Limb (tissue), 2 donors: ENCODE data around the gene MXRA7.
"Not testable (repeated sequence)": the region's sequence is repeated elsewhere in the genome, so short reads cannot be mapped to it uniquely, and the experiment has no call there.

Experiments
- DNase-seq, 2 donors: peaks; one replicate each; pipeline ENCODE4 v3.0.0-alpha.2; 2016; ENCODE audit errors: extremely low spot score in 2 of 2

MXRA7 gene

DNA sequence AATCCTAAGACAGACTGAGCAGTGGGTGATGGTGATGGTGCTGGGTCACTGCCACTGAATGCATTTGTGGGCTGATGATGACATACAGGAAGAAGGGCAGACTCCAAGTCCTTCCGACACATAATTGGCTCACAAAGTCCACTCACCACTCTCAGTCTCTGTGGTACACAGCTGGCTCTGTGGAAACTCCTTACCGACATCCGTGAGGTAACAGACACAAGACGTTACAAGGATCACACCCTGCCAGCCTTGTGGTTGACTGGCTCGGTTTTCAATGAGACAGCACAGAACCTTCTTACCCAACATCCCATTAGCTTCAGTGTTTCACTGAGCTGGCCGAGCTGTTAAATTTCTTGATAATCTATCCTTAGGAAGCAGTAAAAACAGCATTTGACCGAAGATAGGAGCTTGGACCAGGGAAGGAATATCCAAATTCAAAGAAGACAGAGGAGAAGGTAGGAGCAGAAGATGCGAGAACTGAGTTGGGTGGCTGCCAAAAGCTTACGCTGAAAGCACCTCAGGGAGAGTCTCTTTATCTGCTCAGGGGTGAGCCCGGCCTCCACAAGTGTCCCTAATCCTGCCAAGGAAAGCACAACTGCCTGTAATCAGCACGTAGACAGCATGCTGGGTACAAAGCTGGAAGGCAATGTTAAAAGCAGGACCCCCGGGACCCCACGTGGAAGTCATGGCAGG is 5.5 kb upstream of the MXRA7 start:
- no peak for DNase-seq

DNA sequence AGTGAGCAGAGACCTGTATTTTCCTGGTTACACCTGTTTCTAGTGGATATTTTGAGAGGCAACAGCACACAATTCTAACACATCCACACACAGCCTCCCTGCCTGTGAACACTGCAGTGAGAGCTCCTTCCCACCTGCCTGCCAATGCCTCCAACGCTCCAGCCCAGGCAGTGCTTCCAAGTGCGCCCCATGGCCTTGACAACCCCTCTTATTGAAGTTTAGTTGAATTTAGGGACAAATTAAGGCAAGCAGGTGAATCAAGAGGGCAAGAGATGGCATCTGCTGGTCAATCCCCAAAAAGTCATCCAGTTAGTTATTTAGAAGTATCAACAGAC is 4.7 kb upstream of the MXRA7 start:
- DNase-seq, result no peak

DNA sequence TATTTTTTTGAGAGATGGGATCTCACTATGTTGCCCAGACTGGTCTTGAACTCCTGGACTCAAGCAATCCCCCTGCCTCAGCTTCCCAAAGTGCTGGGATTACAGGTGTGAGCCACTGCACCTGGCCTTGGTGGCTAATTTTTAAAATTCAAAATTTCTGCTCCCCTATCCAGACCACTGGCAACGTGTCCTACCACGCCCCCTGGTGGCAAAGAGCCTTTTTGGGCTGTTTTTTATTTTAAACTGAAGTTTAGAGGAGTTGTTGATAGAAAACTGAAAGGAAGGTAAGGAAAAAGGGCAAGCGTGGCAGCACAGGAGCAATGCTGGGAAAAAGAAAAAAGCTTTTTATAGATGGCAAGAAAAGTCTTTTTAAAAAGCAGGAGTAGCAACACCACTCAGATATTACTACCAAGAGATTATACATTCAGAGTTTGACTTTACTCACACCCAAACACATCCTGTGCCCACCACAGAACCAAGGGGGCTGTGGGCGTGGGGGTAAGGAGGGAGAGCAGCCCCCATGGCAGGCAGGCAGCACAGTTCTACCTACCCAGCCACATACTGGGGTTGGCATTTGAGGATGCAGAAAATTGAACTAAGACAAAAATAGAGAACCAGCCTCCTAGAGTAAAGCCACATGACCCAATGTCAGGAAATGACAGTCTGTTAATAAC is 4.2 kb upstream of the MXRA7 start:
- peak in 1 of 2 donors; percentile 83 for DNase-seq

DNA sequence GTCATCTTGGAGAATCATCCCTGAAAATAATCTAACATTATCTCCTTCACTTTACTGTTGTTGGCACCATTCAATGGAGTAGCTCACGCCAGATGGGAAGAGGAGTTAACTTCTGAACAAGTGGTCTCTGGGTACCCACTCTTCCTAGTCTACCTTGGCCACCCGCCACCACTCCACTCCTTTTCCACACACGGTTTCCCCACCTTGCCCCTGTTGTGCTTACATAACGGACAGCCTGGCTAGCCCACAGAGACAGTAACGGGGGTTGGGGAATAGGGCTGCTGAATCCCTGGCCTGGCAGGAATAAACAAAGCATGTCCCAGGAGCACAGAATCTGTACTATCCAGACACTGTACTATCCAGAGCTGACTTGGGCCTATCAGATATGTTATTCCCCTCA is 3.6 kb upstream of the MXRA7 start:
- no peak for DNase-seq

DNA sequence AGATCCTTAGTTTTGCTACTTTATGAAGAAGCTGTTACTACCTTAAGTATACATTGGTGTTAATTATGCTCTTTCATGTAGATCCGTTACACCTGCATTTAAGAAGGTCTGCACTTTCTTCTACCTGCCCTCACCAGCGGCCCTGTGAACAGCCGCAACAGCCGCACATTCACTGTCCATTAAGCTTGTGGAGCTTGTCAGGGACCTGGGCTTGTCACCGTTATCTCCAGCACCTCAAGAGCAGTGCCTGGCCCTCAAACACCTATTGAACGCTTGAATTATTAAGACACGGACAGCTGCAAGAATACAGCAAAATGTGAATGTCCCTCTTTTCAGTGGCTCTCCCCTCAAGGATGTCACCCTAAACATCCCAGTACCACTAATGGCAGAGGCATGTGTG is 3.0 kb upstream of the MXRA7 start:
- DNase-seq, result no peak

DNA sequence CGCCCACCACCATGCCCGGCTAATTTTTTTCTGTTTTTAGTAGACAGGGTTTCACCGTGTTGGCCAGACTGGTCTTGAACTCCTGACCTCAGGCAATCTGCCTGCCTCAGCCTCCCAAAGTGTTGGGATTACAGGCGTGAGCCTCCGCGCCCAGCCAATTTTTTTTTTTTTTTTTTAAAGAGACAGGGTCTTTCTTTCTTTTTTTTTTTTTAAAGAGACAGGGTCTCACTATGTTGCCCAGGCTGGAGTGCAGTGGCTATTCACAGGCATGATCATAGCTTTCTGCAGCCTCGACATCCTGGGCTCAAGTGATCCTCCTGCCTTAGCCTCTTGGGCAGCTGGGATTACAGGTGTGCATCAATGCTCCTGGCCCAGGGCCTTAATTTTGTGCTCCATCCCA is 1.6 kb upstream of the MXRA7 start:
- DNase-seq, result not testable (repeated sequence)

DNA sequence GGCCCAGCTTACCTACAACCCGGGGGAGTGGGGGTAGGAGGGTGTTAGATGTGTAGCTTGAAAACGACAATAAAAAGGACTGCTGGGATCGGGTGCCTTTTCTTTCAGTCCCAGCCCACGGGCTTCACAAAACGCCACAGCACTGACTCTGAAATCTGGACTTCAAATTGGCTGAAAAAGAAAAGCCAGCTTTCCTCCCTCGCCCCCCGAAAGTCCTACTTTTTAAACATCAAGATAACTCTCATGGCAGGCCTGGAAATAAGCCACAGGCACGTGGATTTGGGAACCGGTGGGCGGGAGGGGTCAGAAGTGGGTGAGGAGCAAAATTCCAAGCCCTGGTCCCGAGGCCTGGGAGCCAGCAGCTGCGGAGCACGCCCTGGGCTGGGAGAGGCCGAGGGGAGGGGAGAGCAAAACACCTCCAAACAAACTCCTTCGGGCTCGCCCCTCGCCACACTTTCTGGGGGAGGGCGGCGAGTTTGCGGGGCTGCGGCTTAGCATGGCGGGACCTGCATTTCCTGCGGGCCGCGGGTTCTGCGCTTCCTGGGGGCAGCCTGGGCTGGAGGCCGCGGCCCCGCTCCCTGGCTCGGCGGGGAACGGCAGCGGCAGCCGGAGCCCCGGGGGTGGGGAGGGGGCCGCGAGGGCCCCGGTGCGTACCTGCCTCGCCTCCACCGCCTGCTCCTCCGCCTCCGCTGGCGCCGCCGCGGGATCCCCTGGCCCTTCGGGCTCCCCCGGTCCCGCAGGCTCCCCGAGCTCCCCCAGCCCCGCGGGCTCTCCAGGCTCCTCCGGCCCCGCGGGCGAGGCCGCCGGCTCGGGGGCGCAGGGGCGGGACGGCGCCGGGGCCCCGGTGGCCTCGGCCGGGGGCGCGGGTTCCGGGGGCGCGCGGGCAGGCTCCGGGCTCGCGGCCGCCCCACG is 558 bp downstream of the MXRA7 start:
- peak in 1 of 2 donors; percentile 64 for DNase-seq

DNA sequence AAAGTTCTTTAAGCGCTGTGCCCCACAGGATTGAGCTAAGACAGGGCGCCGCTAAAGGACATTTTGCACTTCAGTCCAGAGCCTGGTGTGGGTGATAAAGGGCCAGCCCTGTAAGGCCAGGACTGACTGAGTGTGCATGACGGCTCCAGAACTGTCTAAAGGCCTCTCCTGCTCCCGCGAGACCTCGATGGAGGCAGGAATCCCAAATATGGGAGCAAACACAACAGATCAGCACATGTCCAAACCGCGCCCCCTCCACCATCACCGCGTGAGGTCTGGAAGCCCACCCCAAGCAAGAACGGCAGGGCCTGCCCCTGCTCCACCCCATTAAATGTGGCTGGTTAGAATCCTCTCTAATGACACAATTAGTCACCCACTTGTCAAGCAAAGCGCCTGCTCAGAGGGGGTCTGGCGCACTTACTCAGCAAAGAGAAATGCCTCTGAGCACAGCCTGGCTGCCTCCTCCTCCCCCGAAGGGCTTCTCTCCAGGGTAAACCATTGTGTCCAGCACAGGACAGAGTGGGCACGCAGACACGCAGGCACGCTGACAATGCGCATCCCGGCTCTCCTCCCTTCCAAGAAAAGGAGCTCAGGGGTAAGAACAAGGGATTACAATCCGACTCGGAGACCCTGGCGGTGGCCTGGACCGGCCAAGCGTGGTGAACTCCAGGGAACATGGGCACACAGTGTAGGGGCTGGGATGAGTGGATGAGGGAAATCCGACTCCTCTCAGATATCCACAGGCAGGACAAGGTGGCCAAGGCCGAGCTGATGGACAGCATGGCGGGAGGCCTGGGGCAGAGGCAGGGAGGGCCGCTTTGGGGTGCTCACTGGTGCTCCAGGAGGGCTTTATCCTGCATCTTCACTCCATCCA is 1.5 kb downstream of the MXRA7 start:
- DNase-seq, result peak in 1 of 2 donors; percentile 74

DNA sequence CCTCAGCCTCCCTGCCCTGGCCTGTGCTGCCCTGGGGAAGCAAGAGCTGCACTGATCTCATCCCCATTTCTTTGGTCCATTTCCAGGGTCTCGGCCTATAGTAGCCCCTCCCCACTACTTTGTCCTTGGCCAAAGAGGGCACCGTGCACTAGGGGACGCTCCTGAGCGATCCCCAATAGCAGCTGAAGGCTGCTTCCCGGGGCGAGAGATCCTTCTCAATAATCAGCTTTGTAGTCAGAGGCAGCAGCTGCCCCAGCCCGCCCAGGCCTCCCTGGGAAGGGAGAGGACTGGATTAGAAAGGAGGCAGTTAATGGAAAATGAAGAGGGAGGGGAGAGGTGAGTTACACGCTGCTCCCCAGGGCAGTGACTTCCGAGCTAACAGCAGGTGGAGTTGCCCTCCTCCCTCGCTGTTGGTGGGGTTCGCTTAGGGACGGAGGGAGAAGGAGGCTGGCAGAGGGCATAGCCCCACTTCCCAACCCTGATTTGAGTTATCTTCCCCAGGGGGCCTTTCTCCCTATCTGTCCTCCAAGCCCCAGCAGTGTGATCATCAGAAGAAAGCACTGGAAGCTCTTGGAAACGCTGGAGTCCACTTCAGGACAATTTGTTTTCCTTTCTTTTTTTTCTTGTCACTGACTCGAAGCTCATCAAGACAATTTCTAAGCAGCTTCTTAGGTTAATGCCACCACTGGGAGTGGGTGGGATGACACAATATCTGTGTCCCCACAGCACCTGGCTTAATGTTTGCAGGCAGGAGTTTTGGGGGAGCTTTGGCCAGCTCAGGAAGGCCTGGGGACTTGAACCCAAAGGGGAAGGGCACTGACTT is 2.6 kb downstream of the MXRA7 start:
- DNase-seq, result peak; percentile 62 to 63

DNA sequence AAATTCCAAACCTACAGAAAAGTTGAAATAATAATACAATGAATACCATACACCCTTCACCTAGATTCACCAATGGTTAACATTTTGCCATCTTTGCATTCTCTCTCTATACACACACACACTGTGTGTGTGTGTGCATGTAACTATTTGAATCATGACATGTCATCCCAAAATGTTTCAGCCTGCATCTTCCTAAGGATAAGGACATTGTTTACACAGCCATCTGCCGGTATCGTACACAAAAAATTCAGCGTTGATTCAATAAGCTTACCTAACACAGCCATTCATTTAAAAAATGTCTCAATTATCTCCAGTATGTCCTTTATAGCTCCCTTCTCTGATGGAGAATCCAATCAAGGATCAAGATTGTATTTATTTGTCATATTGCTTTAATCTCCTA is 3.9 kb downstream of the MXRA7 start:
- DNase-seq, result no peak

DNA sequence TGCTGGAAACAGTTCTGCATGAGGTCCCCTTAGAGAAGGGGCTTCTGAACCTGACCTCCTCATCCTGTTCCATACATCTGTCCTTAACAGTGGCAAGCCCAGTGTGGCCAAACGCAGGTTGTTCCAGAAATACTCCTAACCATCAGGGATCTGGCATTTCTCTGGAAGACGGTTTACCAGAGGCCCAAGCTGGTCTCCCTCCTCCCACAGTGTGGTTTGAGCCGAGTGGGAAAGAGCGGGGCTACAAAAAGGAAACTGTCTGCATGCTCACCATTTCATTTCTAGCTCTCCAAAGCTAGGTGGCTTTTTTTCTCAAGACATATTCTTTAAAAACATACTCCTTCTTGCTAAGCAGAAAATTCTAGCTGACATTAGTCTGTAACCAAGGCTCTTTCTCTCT is 6.0 kb downstream of the MXRA7 start:
- DNase-seq, result no peak

DNA sequence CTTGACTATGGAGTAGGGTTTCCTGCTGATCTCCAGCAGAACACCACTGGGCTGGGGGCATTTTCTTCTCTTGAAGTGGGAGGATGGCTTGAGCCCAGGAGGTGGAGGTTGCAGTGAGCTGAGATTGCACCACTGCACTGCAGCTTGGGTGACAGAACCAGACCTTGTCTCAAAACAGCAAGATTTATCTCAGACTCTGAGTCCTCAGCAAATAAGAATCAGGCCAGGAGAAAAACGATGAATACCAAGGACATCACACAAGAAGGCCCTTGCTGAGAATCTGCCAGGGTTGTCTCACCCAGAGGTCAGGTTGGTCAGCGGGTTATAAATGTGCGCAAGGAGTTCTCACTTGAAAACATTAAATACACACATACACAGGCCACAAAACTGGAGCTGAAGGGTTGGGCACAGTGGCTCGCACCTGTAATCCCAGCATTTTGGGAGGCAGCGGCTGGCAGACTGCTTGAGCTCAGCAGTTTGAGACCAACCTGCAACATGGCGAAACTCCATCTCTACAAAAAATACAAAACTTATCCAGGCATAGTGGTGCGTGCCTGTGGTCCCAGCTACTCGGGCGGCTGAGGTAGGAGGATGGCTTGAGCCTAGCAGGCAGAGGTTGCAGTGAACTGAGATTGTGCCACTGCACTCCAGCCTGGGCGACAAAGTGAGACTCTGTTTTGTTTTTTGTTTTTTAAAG is 7.7 kb downstream of the MXRA7 start:
- no peak for DNase-seq

DNA sequence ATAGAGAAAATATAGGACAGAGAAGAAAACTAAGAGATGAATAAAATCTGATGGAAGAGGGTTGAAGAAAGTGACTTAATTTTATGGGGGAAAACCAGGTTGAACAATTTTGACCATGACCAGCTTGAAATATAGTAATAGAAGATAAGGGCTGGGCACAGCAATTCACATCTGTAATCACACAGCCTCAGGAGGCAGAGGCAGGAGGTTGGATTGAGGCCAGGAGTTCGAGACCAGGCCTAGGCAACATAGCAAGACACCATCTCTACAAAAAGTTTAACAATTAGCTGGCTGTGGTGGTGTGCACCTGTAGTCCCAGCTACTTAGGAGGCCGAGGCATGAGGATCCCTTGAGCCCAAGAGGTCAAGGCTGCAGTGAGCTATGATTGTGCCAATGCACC is 8.7 kb downstream of the MXRA7 start:
- DNase-seq, result no peak

DNA sequence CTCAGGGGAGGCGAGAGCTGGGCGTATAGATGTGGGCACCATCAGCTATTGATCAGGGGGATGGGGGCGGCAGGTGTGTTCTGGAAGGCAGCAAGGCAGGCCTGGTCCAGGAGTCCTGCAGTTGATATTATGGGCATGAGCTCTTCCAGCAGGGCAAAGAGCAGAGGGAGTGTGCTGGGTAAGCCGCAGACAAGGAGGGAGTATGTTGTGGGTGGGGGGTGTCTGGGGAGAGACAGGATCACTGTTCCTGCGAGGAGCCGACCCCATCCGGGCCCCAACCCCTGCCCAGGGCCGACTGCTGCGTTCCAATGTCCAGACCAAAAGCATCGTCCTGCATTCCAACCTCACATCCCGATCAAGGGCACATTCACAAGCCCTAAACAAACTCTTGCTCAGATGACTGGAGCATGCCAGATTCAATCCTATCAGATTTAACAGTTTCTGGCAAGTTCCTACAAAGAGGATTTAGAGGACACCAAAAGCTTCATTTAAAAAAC is 9.2 kb downstream of the MXRA7 start:
- DNase-seq, result no peak

DNA sequence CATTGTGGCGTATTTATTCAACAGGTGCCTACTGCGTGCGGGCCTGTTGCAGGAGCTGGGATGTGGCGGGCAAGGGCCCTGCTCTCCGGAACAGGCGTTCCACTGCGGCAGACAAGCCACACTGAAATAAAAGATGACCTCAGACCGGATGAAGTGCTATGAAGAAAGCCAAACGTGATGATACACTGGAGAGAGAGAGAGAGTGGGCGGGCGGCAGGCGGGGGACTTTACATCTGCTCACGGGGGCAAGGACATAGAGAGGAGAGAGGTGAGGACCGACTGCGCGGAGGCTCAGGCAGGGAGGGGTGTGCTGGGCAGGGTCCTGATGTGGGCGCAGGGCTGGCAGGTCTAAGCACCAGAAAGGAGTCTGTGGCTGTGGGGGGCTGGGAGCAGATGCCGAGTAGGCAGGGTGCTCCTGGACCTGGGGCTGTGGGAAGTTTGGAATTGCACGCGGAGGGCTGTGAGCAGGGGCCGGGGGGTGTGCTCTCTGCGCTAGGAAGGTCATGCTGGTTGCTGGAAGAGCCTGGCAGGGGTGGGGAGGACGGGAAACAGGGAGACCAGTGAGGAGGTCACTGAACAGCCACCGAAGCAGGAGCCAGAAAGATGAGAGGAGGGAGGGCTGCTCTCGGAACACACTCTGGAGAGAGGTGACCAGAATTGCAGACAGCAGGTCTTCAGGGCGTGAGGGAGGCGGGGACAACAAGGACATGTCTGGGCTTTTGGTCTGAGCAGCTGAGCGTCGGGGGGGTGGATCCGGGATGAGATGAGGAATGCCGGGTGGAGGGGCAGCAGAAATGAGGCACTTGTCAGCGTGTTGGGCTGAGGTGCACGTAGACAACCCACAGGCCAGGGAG is 9.9 kb downstream of the MXRA7 start:
- DNase-seq, result peak; percentile 62 to 70

DNA sequence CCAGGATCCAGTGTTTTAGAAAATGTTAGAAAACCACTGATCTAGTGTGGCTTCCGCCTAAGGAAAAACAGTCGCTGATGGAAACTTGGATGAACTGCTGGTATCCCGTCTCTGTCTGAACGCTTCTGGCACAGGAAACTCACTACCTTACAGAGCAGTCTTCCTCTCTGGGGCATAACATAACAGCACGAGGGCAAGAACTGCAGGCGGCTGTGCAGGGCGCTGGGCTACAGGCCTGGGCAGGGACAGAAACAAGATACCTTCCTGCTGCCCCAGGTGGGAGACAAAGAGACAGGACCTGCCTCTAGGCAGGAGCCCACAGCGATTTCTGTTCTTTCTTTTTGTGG is 10.5 kb downstream of the MXRA7 start:
- DNase-seq, result no peak

DNA sequence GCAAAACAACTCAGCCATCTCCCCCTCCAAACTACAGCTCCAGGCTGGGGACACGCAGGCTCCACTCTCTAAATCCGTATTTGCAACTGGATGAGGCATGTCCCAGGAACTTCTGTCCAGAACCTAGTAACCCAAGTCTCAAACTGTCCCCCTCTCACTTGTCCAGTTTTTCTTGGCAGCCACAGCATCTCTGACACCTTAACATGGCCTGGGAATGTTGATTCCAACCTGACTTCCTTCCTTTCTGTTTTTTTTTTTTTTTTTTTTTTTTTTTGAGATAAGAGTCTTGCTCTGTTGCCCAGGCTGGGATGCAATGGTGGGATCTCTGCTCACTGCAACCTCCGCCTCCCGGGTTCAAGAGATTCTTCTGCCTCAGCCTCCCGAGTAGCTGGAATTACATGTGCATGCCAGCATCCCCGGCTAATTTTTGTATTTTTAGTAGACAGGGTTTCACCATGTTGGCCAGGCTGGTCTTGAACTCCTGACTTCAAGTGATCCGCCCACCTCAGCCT is 12.2 kb downstream of the MXRA7 start:
- not testable (repeated sequence) for DNase-seq

DNA sequence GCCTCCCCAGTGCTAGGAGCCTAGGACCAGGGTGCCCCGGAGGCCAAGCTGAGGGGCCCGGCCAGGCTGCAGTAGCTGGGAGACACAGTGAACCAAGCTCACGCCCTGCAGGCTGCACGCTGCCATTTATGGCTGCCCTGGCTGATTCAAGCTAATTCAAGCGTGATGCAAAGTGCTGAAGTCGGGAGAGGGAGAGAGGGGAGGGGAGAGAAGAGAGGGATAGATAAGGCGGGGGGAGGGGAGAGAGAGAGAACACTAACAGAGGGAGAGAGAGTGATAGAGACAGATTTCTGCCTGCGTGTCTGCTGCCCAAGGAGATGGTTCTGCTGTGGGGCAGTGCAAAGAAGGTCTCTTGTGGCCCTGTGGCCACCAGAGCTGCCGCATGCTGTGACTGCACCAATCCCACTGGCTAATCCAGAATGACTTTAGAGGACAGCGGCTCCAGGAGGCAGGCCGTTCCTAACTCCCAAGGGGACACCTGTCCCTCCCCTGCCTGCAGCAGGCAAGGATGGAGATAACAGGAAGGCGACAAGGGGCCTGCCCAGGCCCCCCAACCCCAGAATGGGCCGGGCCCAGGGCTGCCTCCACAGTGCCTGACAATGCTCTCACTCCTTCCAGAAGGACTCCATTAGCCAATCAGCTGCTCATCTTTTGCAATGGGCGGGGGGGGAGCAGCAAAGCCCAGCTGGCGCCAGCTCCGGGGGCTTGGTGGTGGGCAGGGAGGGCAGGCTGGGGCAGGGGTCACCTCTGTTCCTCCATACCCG is 12.9 kb downstream of the MXRA7 start:
- peak in 1 of 2 donors; percentile 54 for DNase-seq
